IMR-90 (cell line): ENCODE results near the gene GHR.

Experiments used
- BHLHE40 ChIP-seq: fragments of 150-350 bp; IDR thresholded peaks from 2 replicates; pipeline ENCODE4 v1.6.1; 2016; ENCODE audit warnings: mild to moderate bottlenecking, low read depth, low read length
- CEBPB ChIP-seq: IDR thresholded peaks from 2 replicates; pipeline ENCODE4 v1.6.1; 2012; ENCODE audit warnings: low read depth, low read length, improper control_type of control experiment
- CHD1 ChIP-seq: IDR thresholded peaks from 2 replicates; pipeline ENCODE4 v1.6.1; 2012; ENCODE audit warnings: low read depth, low read length, improper control_type of control experiment
- MAFK ChIP-seq: IDR thresholded peaks from 2 replicates; pipeline ENCODE4 v1.6.1; 2012; ENCODE audit warnings: low read depth, low read length, improper control_type of control experiment
- MAZ ChIP-seq: IDR thresholded peaks from 2 replicates; pipeline ENCODE4 v1.6.1; 2012; ENCODE audit warnings: low read depth, mild to moderate bottlenecking, low read length, improper control_type of control experiment, moderate library complexity, borderline replicate concordance
- MXI1 ChIP-seq: IDR thresholded peaks from 2 replicates; pipeline ENCODE4 v1.6.1; 2012; ENCODE audit warnings: low read depth, mild to moderate bottlenecking, low read length, moderate library complexity, borderline replicate concordance
- POLR2A ChIP-seq: IDR thresholded peaks from 2 replicates; pipeline ENCODE4 v1.6.1; 2012; ENCODE audit warnings: mild to moderate bottlenecking, low read depth, low read length
- RAD21 ChIP-seq: IDR thresholded peaks from 2 replicates; pipeline ENCODE4 v1.6.1; 2012; ENCODE audit warnings: low read length, improper control_type of control experiment
- RFX5 ChIP-seq: IDR thresholded peaks from 2 replicates; pipeline ENCODE4 v1.8.0; 2012; ENCODE audit warnings: low read depth, mild to moderate bottlenecking, low read length, moderate library complexity
- SMC3 ChIP-seq: fragments of 150-350 bp; IDR thresholded peaks from 2 replicates; pipeline ENCODE4 v1.6.1; 2016; ENCODE audit warnings: low read depth, mild to moderate bottlenecking, antibody characterized with exemption, low read length, moderate library complexity
- TF ChIP-seq, protein P1 (sequence below): conservative IDR thresholded peaks from 2 replicates; pipeline ENCODE4 v1.5.1; 2012; ENCODE audit warnings: mild to moderate bottlenecking, low read depth, low read length, improper control_type of control experiment
- TF ChIP-seq, protein P2 (sequence below): fragments of 150-350 bp; IDR thresholded peaks from 2 replicates; pipeline ENCODE4 v1.6.1; 2016; ENCODE audit warnings: low read depth, mild to moderate bottlenecking, low read length, moderate library complexity, borderline replicate concordance
- TF ChIP-seq, protein P3 (sequence below): fragments of 150-350 bp; IDR thresholded peaks from 2 replicates; pipeline ENCODE4 v1.6.1; 2017; ENCODE audit warnings: mild to moderate bottlenecking, antibody characterized with exemption, low read length, low read depth

DNA sequence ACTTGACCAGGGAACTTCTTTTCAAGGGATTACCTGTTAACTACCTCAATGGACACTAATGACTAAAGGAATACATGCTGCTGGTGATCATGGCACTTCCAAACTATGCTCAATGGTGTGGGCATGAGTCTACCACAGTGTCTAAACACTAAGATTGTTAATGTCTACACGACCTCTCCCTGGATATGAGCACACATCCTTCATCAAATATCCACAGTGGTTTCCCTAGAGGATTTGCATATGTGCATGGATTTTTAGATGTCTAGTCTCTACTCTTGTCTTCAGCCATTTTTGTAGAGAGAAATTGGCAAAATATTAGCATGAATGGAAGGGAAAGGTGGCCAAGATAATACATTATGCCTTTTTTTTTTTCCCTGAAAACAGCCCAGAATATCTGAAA, 220.1 kb downstream of the GHR start:
- TF ChIP-seq, protein P1, sequence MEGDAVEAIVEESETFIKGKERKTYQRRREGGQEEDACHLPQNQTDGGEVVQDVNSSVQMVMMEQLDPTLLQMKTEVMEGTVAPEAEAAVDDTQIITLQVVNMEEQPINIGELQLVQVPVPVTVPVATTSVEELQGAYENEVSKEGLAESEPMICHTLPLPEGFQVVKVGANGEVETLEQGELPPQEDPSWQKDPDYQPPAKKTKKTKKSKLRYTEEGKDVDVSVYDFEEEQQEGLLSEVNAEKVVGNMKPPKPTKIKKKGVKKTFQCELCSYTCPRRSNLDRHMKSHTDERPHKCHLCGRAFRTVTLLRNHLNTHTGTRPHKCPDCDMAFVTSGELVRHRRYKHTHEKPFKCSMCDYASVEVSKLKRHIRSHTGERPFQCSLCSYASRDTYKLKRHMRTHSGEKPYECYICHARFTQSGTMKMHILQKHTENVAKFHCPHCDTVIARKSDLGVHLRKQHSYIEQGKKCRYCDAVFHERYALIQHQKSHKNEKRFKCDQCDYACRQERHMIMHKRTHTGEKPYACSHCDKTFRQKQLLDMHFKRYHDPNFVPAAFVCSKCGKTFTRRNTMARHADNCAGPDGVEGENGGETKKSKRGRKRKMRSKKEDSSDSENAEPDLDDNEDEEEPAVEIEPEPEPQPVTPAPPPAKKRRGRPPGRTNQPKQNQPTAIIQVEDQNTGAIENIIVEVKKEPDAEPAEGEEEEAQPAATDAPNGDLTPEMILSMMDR, result no peak
- TF ChIP-seq RAD21 (no peak), MAZ (no peak), CHD1 (no peak), BHLHE40 (no peak), POLR2A (no peak), RFX5 (no peak), CEBPB (no peak), SMC3 (no peak), MXI1 (no peak), MAFK (no peak)
- TF ChIP-seq, protein P2, sequence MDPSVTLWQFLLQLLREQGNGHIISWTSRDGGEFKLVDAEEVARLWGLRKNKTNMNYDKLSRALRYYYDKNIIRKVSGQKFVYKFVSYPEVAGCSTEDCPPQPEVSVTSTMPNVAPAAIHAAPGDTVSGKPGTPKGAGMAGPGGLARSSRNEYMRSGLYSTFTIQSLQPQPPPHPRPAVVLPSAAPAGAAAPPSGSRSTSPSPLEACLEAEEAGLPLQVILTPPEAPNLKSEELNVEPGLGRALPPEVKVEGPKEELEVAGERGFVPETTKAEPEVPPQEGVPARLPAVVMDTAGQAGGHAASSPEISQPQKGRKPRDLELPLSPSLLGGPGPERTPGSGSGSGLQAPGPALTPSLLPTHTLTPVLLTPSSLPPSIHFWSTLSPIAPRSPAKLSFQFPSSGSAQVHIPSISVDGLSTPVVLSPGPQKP, result no peak
- TF ChIP-seq, protein P3, sequence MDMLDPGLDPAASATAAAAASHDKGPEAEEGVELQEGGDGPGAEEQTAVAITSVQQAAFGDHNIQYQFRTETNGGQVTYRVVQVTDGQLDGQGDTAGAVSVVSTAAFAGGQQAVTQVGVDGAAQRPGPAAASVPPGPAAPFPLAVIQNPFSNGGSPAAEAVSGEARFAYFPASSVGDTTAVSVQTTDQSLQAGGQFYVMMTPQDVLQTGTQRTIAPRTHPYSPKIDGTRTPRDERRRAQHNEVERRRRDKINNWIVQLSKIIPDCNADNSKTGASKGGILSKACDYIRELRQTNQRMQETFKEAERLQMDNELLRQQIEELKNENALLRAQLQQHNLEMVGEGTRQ, result no peak
